ENCODE data around the gene CFAP90.

CFAP90 gene

GRCh38 chr5:7828269-7828668 is 22.7 kb downstream of the CFAP90 start:
- in situ Hi-C loops (cut with HindIII; ENCODE audit: low sequenced_read_pairs), result no loop called here

DNA sequence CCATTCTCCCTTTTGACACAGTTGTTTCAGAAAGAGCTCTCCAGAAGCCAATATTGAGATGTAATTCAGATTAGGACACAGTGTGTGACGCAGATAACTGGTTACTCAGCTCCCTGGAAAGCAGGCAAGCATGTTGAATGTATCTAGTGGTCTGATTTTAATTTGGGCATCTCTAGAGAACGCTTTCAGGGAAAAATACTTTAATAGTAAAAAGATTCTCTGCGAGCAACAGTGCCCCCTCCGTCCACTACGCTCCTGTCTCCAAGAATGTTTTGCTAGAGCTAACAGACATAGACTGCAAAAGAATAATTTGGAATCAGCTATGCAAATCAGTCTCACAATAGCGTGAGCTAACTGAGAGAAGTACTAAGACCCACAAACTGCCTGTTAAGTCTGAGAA is 23.3 kb downstream of the CFAP90 start:
- in situ Hi-C loops (cut with HindIII; ENCODE audit: low sequenced_read_pairs), result no loop called here

- in situ Hi-C loops (cut with HindIII; ENCODE audit: low sequenced_read_pairs), result no loop called here
Observed at GRCh38 chr5:7825630-7826029, 25.3 kb downstream of the CFAP90 start.

DNA sequence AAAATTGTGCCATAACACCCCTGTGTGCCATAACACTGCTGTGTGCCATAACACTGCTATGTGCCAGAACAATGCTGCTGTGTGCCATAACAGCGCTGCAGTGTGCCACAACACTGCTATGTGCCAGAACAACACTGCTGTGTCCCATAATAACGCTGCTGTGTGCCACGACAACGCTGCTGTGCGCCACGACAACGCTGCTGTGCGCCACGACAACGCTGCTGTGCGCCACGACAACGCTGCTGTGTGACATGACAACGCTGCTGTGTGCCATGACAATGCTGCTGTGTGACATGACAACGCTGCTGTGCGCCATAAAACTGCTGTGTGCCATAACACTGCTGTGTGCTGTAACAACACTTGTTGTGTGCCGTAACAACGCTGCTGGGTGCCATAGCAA is 25.9 kb downstream of the CFAP90 start:
- in situ Hi-C loops (cut with HindIII; ENCODE audit: low sequenced_read_pairs), result no loop called here

- in situ Hi-C loops (cut with HindIII; ENCODE audit: low sequenced_read_pairs), result no loop called here
Observed at GRCh38 chr5:7823594-7823993, 27.3 kb downstream of the CFAP90 start.

GRCh38 chr5:7822449-7822848 is 28.5 kb downstream of the CFAP90 start:
- in situ Hi-C loops (cut with HindIII; ENCODE audit: low sequenced_read_pairs), result no loop called here

GRCh38 chr5:7816535-7816901 is 34.4 kb downstream of the CFAP90 start:
- in situ Hi-C loops (cut with HindIII; ENCODE audit: low sequenced_read_pairs), result no loop called here

DNA sequence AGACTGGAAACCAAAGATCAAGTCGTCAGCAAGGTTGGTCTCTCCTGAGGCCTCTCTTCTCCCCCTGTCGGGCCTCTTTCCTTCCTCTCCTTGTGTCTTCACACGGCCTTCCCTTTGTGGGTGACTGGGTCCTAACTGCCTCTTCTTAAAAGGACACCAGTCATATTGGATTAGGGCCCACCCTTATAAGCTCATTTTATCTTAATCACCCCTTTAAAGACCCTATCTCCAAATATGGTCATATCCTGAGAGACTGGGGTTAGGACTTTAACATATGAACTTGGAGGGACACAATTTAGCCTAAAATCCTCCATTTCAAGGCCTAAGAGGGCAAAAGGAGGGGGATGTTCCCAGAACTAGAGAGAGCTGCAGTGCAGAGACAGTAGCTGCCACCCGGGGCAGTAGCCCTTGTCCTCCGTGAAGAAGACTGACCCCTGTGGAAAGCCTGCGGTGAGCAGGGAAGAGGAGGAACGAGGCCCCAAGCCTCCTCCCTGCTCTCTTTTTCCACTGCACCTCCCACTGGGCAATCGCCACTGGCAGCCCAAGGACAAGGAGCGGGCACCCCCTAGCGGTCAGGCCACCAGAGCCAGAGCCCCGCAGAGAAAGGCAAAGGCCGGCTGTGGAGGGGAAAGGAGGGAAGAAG is 34.9 kb downstream of the CFAP90 start:
- in situ Hi-C loops (cut with HindIII; ENCODE audit: low sequenced_read_pairs), result no loop called here

DNA sequence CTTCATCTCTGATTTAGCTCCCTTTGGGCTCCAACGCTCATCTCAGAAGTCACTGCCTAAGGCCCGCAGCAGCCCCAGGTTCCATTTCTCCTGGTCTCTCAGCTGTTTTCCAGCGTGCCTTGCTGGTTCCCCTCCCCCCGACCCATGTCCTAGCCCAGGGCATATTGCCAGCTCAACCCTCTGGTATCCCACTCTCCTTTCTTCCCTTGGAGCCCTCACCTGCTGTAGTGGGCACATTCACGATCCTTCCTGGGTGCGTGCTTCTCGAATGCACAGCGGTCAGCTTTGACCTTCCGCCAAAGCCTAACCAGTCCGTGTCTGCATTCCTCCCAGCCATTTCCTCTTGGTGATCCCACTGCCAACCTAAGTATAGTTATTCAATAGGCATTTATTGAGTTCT is 36.1 kb downstream of the CFAP90 start:
- in situ Hi-C loops (cut with HindIII; ENCODE audit: low sequenced_read_pairs), result no loop called here

DNA sequence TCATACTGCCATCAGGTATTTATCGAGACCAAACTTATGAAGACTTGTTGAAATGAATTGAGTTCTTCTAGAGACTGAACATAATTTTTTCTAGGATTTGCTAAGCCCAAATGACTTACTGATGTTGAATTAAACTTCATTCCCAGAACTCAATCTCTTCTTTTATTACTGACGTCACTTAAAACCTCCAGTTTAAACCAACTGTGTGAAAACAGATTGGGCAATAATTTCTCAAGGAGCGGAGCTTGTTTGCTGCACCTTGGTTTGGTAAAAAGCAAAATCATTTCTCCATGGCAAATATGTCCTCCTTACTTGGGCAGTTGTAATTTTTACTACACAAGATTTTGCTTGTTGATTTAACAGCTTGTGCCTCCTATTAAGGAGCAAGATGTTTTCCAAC is 37.4 kb downstream of the CFAP90 start:
- in situ Hi-C loops (cut with HindIII; ENCODE audit: low sequenced_read_pairs), result no loop called here

DNA sequence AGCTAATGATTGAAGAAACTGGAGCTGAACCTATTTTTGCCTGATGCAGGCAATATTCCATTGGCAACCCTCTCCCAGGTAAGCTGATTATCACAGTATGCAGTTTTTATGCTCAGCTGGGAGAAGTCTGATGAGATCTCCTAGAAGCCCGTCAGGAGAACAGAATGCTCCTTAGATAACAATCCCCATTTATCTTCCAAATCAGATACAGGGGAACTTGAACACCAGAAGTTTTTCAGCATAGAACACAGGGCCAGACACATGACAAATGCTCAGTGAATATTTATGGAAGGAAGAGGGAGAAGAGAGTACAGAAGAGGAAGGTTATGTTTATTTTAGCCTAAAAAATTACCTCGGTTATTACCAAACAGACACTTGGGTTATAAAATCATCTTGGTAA is 37.9 kb downstream of the CFAP90 start:
- in situ Hi-C loops (cut with HindIII; ENCODE audit: low sequenced_read_pairs), result no loop called here

GRCh38 chr5:7811715-7812114 is 39.2 kb downstream of the CFAP90 start:
- in situ Hi-C loops (cut with HindIII; ENCODE audit: low sequenced_read_pairs), result no loop called here

DNA sequence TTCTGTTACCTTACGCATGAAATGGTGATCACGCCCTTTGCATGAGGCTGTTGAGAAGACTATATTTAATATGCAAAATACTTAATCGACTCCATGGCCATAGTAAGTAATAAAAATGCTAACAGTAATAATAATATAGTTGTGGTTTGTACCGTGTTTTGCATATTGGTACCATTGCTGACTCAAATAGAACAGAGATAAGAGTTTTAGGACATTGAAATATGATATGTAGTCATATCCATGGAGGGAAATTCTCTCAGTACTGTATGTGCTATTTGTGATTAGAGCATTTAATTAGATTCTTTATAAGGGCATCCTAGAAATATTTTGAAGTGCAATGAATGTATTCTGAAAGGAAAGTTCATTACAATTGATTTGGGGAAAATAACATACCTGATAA is 41.9 kb downstream of the CFAP90 start:
- in situ Hi-C loops (cut with HindIII; ENCODE audit: low sequenced_read_pairs), result no loop called here

GRCh38 chr5:7805379-7805778 is 45.6 kb downstream of the CFAP90 start:
- in situ Hi-C loops (cut with HindIII; ENCODE audit: low sequenced_read_pairs), result no loop called here

GRCh38 chr5:7803937-7804336 is 47.0 kb downstream of the CFAP90 start:
- in situ Hi-C loops (cut with HindIII; ENCODE audit: low sequenced_read_pairs), result no loop called here

DNA sequence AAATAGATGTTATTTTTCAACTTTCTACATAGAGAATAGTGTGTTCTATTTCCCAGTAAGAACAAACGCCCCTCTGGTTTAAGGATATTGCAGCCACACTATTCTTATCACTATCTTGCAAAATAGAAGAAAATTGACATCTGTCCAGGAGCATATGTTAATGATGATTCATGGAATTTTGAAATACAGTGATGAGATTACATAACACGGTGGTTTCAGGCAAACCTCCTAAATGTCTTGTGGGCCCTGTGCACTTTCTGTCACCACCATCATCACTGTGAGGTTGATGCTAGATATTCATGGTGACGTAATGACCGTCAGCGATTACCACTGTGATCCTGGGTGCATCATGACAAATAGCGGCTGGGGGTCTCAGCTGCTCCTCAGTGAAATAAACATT is 48.1 kb downstream of the CFAP90 start:
- in situ Hi-C loops (cut with HindIII; ENCODE audit: low sequenced_read_pairs), result no loop called here

- in situ Hi-C loops (cut with HindIII; ENCODE audit: low sequenced_read_pairs), result no loop called here
Observed at GRCh38 chr5:7801891-7802614, 48.9 kb downstream of the CFAP90 start.

DNA sequence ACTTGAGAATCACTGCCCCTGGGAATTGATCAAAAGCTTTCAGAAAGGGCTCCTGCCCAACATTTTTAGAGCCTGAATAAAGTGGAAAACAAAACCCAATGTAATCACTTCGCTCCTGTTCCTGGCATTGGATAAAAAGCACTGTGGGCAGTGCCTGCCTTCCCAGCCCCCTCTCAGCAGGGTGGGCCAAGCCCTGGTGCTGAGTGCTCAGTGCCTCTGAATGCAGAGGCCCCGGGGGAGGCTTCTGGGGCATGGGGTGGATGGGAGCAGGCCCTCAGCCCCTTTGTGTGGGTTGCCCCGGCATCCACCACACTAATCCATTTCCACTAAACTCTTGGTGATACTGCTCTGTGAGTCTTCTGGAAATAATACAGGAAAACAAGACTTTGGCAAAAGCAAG is 55.6 kb downstream of the CFAP90 start:
- in situ Hi-C loops (cut with HindIII; ENCODE audit: low sequenced_read_pairs), result no loop called here

- in situ Hi-C loops (cut with HindIII; ENCODE audit: low sequenced_read_pairs), result no loop called here
Observed at GRCh38 chr5:7794823-7795222, 56.1 kb downstream of the CFAP90 start.

DNA sequence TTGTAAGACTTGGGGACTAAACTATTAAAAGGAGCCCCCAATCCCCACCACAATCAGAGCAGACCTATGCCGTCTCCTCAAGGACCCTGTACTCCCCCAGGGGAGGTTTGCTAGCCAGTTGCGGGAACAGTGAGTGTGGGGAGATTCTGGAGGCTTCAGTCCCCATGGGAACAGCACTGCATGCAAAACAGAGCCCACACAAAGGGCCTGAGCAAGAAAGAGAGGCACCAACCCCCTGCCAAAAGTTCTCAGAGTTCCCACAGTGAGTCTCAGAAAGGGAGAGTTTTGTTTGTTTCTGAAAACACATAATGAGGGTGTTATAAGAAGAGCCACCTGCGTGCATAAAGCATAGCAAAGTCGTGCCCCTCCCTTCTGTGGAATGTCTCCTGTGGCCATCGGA is 56.6 kb downstream of the CFAP90 start:
- in situ Hi-C loops (cut with HindIII; ENCODE audit: low sequenced_read_pairs), result no loop called here

- in situ Hi-C loops (cut with HindIII; ENCODE audit: low sequenced_read_pairs), result no loop called here
Observed at GRCh38 chr5:7793895-7794294, 57.0 kb downstream of the CFAP90 start.

DNA sequence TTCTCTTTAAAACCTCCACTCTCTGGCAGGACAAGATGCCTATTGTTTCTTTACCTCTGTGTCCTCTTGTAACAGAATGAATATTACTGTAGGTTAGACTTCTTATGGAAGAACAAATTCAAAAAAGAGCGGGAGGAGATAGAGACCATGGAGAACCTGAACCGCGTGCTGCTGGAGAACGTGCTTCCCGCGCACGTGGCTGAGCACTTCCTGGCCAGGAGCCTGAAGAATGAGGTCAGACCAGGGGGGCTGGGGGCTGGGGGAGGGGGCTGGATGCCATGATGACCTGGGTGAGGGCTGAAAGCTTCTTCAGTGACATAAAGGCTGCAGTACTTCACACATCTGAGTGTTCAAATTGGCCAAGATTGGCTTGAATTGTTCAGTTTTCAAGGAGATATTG is 61.4 kb downstream of the CFAP90 start:
- in situ Hi-C loops (cut with HindIII; ENCODE audit: low sequenced_read_pairs), result no loop called here

GRCh38 chr5:7787770-7788169 is 63.2 kb downstream of the CFAP90 start:
- in situ Hi-C loops (cut with HindIII; ENCODE audit: low sequenced_read_pairs), result no loop called here
